Progenitor cell of endocrine pancreas (in vitro differentiated cells): ENCODE data around the gene DGKI. TPM values are rescaled to one million over a fixed set of nuclear protein-coding genes. Genes with fewer than 3 reads are reported as not detected.

Source experiments
- DNase-seq: peaks from one replicate; pipeline ENCODE4 v3.0.0; 2021; ENCODE audit warnings: low spot score; ENCODE audit not compliant: unreplicated experiment
- H3K27ac Mint-ChIP-seq: 2 replicates; pipeline ENCODE4 v1.8.0; 2021; ENCODE audit warnings: mild to moderate bottlenecking, moderate library complexity, mixed read lengths
- H3K27me3 Mint-ChIP-seq: 2 replicates; pipeline ENCODE4 v1.8.0; 2021; ENCODE audit warnings: mixed read lengths
- H3K36me3 Mint-ChIP-seq: 2 replicates; pipeline ENCODE4 v1.8.0; 2022; ENCODE audit warnings: mixed read lengths; ENCODE audit not compliant: insufficient read depth
- H3K4me1 Mint-ChIP-seq: 2 replicates; pipeline ENCODE4 v1.8.0; 2021; ENCODE audit warnings: low read depth, mixed read lengths
- H3K4me3 Mint-ChIP-seq: 2 replicates; pipeline ENCODE4 v1.8.0; 2021; ENCODE audit warnings: low read depth, mild to moderate bottlenecking, moderate library complexity, mixed read lengths
- H3K9me3 Mint-ChIP-seq: 2 replicates; pipeline ENCODE4 v1.8.0; 2021; ENCODE audit warnings: low read depth, mixed read lengths
- CTCF ChIP-seq: fragments of 200-600 bp; sonication (generic); IDR thresholded peaks from one replicate; pipeline ENCODE4 v1.5.0; 2021; ENCODE audit warnings: antibody characterized with exemption, mild to moderate bottlenecking; ENCODE audit not compliant: unreplicated experiment
- total RNA-seq: library from RNA; stranded (reverse); gene quantifications from 2 replicates; pipeline ENCODE4 v1.2.1, GENCODE V29; 2021

The DGKI gene
- total RNA-seq, 1 donor from 2014 or later: 0.41 TPM

GRCh38 chr7:137687556-137688265 lies 159.1 kb downstream of the DGKI start:
- no peak for DNase-seq
- Mint-ChIP-seq H3K27ac (no peak overlapping the region), H3K4me1 (no peaks in the 10 kb centered on the region), H3K9me3 (no peaks in the 10 kb centered on the region), H3K36me3 (no peaks in the 10 kb centered on the region), H3K4me3 (no peak overlapping the region), H3K27me3 (peaks cover 100% of the 10 kb centered on the region)
- TF ChIP-seq CTCF: no peak

- Mint-ChIP-seq H3K4me3 (no peak overlapping the region), H3K36me3 (no peaks in the 10 kb centered on the region), H3K4me1 (no peaks in the 10 kb centered on the region), H3K27ac (no peak overlapping the region), H3K9me3 (no peaks in the 10 kb centered on the region), H3K27me3 (peaks cover 89% of the 10 kb centered on the region)
- TF ChIP-seq CTCF: no peak
- no peak for DNase-seq
These were observed 161.2 kb downstream of the DGKI start for GRCh38 chr7:137685433-137686164.

- no peaks in the 10 kb centered on the region for H3K36me3 Mint-ChIP-seq
- no peak overlapping the region for H3K27ac Mint-ChIP-seq
- no peaks in the 10 kb centered on the region for H3K4me1 Mint-ChIP-seq
- H3K9me3 Mint-ChIP-seq: no peaks in the 10 kb centered on the region
- TF ChIP-seq CTCF: no peak
- H3K27me3 Mint-ChIP-seq: peaks cover 83% of the 10 kb centered on the region
- no peak for DNase-seq
- no peak overlapping the region for H3K4me3 Mint-ChIP-seq
These were observed 162.0 kb downstream of the DGKI start for GRCh38 chr7:137684776-137685175.

- Mint-ChIP-seq H3K36me3 (no peaks in the 10 kb centered on the region), H3K27me3 (peaks cover 79% of the 10 kb centered on the region), H3K27ac (no peak overlapping the region), H3K9me3 (no peaks in the 10 kb centered on the region), H3K4me1 (no peaks in the 10 kb centered on the region), H3K4me3 (no peak overlapping the region)
- DNase-seq: no peak
- no peak for TF ChIP-seq CTCF
These were observed 162.5 kb downstream of the DGKI start for GRCh38 chr7:137684316-137684715.

GRCh38 chr7:137682596-137682995 lies 164.2 kb downstream of the DGKI start:
- H3K4me3 Mint-ChIP-seq: no peak overlapping the region
- H3K9me3 Mint-ChIP-seq: no peaks in the 10 kb centered on the region
- no peak overlapping the region for H3K27ac Mint-ChIP-seq
- peaks cover 72% of the 10 kb centered on the region for H3K27me3 Mint-ChIP-seq
- no peaks in the 10 kb centered on the region for H3K4me1 Mint-ChIP-seq
- no peak for DNase-seq
- TF ChIP-seq CTCF: no peak
- H3K36me3 Mint-ChIP-seq: no peaks in the 10 kb centered on the region
